HCT116 (cell line): Measurements from ENCODE around the gene GARIN5A.

Experiments used
- CTCF ChIP-seq, 3 experiments: fragments of 200-600 bp in 1 of 3; sonication (generic) in 1 of 3; IDR thresholded peaks in 2 of 3; conservative IDR thresholded peaks in 1 of 3; 2 replicates each; pipeline ENCODE4 v1.5.1; 2012 to 2017; ENCODE audit warnings: low read depth in 2 of 3, low read length in 2 of 3, antibody characterized with exemption in 1 of 3, borderline replicate concordance in 1 of 3, control low read depth in 1 of 3, mild to moderate bottlenecking in 1 of 3, mixed read lengths in 1 of 3, mixed run types in 1 of 3, moderate library complexity in 1 of 3; ENCODE audit not compliant: insufficient read depth in 1 of 3
- EZH2 ChIP-seq: fragments of 200-600 bp; sonication (generic); IDR thresholded peaks from 2 replicates; pipeline ENCODE4 v1.6.1; 2017; ENCODE audit warnings: antibody characterized with exemption, mixed run types
- EZH2phosphoT487 ChIP-seq: fragments of 200-600 bp; IDR thresholded peaks from 2 replicates; pipeline ENCODE4 v1.6.1; 2018; ENCODE audit warnings: antibody characterized with exemption, borderline replicate concordance
- JUND ChIP-seq: IDR thresholded peaks from 2 replicates; pipeline ENCODE4 v1.6.1; 2012
- MAX ChIP-seq: IDR thresholded peaks from 2 replicates; pipeline ENCODE4 v1.6.1; 2012
- POLR2A ChIP-seq: IDR thresholded peaks from 2 replicates; pipeline ENCODE4 v1.7.0; 2011; ENCODE audit warnings: borderline replicate concordance; ENCODE audit not compliant: insufficient read depth, insufficient read length; ENCODE audit errors: extremely low read depth
- TF ChIP-seq, protein P1 (sequence below): IDR thresholded peaks from 2 replicates; pipeline ENCODE4 v1.6.1; 2012

DNA sequence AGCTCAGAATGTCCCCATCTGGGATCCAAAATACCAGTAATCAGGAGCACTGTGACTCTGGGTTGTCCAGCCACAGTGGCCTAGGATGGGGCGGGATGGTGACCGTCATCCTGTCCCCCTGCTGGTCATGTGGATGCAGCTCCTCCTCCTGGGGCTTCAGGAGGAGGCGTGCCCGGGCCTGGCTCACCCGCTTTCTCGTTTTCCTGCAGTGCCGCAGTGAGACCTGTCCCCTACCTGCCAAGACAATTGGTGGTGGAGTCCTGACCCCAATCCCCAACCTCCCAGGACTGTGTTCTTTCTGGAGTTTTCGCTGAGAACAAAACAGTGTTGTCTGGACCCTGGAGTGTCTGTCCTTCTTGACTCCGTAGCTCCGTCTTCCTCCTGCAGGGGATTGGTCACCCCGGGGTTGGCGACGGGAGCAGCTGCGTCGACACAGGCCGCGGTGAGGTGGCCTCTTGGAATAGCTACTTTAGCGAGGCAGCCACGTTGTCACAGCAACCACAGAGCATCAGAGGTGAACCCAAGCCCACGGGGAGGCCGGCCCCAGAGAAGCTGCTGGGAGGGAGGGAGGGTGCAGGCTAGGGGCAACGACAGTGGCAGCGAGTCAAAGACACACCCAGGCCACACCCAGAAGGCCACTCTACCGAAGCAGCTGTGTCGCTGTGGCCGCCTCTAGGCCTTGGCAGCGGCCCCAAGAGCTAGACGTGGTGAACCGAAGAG is 10.5 kb downstream of the GARIN5A start:
- TF ChIP-seq EZH2 (no peak), POLR2A (no peak), CTCF (IDR thresholded peaks at IDR 0.05 in 2 of 3, conservative IDR thresholded peaks at IDR 0.05 in 1 of 3; ENCODE audit: borderline replicate concordance in 1 of 3, insufficient read depth in 1 of 3, low read depth in 2 of 3, low read length in 2 of 3) (peak in 2 of 3 experiments; percentile 56 to 67; a peak in 4 of 6 replicates), JUND (no peak), MAX (no peak), EZH2phosphoT487 (no peak)
- TF ChIP-seq, protein P1, sequence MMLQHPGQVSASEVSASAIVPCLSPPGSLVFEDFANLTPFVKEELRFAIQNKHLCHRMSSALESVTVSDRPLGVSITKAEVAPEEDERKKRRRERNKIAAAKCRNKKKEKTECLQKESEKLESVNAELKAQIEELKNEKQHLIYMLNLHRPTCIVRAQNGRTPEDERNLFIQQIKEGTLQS, result no peak
